GM12801 (cell line): ENCODE measurements around the gene HK1.

Experiments
- TF ChIP-seq, protein P1 (sequence below): IDR thresholded peaks from one replicate; pipeline ENCODE4 v1.5.1; 2011; ENCODE audit warnings: control low read depth; ENCODE audit not compliant: insufficient read length; ENCODE audit errors: extremely low read depth

The HK1 gene

DNA sequence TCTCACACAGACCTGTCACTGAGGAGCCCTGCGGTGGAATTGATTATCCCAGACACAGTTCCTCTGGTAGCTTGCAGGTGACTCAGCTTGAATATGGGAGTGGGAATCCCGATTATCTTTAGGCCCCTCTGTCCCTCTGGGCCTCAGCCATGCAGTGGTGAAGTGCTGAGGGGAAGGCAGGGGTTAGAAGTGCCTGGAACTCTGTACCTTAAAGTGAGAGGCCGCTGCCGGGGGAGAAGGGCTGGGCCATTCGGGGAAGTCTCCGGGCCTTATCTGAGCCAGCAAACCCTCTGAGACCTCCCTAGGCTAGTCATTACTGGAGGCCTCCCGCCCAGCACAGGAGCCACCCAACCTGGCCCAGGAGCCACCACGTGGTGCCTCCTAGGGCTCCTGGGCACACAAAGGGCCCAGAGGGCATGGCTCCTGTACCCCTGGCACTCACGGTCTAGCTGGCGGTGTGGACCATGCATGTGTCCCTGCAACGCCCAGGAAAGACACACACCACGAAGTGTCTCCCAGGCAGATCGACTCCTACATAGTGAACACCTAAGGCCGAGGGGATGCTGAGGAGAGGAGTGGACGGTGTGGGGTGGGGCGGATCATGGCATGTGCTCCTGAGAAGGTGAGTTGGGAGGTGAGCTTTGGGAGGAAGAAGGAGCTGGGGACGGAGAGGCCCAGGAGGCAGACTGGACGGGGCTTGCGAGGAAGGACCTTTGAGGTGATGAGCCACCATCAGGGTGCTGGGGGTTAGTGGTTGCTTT is 56.2 kb downstream of the HK1 start:
- TF ChIP-seq, protein P1, sequence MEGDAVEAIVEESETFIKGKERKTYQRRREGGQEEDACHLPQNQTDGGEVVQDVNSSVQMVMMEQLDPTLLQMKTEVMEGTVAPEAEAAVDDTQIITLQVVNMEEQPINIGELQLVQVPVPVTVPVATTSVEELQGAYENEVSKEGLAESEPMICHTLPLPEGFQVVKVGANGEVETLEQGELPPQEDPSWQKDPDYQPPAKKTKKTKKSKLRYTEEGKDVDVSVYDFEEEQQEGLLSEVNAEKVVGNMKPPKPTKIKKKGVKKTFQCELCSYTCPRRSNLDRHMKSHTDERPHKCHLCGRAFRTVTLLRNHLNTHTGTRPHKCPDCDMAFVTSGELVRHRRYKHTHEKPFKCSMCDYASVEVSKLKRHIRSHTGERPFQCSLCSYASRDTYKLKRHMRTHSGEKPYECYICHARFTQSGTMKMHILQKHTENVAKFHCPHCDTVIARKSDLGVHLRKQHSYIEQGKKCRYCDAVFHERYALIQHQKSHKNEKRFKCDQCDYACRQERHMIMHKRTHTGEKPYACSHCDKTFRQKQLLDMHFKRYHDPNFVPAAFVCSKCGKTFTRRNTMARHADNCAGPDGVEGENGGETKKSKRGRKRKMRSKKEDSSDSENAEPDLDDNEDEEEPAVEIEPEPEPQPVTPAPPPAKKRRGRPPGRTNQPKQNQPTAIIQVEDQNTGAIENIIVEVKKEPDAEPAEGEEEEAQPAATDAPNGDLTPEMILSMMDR = no peak

DNA sequence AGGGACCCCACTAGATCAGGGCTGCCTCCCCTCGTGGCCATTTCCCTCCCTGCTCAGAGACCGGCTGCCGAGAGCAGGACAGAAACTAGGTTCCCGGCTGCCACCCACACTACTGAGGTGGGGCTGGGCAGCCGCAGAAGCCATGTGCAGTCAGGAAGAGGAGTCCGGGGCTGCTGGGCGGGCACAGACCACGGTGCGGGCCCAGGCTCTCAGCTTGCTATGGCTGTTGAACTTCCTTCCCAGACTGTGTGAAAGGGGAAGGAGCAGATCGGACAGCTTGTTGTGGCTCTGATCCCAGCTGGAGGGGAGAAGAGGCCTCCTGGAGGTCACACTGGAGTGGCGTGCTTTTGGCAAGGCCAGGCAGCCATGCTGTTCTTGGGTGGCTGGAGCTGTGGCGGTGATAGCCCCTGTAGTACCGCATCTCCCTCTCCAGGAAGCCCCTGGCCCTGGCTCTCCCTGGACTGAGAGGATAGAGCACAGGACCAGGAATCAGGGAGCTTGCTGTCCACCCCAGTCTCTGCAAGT is 56.8 kb downstream of the HK1 start:
- TF ChIP-seq, protein P1 = no peak

DNA sequence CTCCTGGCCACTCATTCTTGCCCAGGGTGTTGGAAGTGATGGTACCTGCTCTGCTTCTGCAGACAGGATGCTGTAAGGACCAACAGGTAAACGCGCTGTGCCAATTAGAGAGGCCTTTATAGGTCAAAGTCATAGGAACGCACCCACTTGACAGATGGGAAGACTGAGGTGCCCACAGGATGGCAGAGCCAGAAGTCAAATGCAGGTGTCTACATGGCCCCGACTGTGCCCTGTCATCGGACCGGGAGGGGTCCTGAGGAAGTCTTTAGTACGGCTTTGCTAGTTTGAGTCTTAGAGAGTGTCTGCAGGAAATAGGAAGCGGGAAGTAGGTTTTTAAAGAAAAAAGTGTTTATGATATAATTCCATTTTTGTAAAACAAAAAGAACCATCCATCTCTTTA is 57.3 kb downstream of the HK1 start:
- TF ChIP-seq, protein P1 = no peak

DNA sequence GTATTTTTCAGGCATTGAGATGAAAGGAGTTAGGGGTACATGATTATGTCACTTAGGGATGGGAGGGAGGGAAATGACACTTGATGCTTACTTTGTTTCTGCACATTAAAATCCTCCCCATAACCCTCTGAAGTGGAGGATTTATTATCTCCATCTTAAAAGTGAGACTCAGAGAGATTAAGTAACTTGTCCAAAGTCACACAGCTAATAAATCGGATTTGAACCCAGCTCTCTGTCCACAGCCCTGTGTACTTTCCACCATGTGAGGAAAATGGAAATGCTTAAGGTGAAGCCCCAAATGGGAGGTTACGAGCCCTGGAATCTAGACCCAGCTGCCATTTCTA is 58.6 kb downstream of the HK1 start:
- TF ChIP-seq, protein P1 = no peak

DNA sequence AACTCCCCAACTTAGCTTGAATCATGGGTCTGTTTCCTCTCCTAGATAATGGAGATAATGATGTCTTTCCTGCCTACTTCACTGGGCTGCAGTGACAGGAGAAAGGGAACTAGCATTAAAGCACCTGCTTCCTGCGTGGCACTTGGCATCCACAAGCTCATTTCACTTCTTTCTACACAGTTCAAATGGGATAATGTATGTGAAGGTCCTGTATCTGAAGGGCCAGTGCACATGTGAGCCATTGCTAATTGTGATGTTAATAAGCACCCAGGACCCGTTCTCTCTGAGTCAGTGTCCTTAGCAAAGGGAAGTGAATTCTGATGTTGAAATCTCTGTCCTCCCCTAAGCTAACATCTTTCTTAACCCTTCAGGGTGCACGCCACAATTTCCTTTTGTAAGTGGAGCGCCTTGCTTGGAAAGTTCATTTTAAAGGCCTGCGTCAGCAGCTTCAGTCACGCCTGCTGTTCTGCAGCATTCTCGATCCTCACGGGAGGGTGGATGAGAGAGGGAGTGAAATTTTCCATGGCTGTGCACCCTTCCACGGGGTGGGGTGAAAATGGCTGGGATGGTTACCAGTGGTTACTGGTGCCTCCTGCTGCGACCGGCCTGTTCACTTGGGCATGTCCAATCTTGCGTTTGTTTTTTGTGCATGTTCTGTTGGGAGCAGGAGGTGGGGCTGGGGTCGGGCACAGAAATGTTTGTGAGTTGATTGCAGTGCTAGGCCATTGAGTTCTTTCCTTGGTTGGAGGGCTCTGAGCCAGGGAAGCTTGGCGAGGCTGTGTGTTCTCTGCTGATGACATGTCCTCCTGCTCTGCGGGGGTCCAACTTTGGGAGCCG is 59.2 kb downstream of the HK1 start:
- TF ChIP-seq, protein P1 = no peak

DNA sequence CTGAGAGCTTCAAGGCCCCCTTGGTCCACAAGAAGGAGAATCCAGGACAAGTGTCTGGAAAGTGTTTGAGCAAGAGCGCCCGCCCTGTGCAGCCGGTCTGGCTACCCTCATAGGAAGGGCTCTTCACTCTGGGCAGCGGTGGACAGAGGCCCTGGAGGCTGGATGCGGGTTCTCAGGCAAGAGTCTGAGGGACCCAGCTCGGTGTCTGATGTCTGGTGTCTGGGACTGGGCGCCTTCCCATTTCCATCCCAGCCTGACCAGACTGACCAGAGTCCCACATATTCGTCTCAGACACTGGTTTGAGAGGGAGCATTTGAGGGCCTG is 59.8 kb downstream of the HK1 start:
- TF ChIP-seq, protein P1 = no peak

DNA sequence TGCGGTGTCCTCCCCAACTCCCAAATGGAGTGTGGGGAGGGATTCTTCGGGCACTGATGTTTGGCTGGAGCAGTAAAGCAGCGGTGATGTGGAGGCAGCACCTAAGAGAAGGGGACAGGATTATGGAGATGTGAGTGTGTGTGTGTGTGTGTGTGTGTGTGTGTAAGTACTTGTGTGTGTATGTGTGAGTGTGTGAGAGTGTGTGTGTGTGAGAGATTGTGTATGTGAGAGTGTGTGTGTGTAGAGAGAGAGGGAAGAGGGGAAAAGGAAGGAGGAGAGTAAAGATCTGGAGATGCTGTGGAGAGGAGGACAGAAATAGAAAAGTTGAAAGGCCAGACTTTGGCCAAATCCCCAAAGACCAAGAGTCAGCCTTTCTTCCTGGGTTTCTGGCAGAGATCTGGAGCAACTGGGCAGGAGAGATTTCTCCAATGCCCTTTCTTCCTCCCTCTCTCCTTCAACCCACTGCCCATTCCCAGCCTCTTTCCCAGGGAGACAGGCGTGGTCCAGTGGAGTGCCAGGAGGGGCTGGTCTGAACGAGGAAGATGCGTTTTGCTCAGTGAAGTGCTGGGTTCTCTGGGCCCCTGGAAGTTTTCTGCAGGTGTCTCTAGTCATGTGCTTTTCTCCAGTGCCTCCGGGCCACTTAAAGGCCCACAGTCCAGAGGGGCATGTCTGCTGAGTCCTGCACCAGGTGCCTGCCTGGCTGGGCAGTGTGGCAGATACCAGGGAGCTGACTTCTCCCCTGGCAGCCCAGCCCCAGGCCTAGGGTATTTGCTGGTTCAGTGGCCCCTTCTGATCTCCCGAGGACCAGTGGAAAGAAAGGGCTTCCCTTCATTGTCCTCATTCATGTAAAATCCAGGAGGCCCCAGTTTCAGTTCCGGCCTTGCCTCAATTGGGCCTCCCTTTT is 60.5 kb downstream of the HK1 start:
- TF ChIP-seq, protein P1 = no peak
